C4-2B (cell line): ENCODE results near the gene TSTD1.
"Not testable (repeated sequence)": the region's sequence is repeated elsewhere in the genome, so short reads cannot be mapped to it uniquely, and the experiment has no call there.

Experiments used
- ZFX ChIP-seq: fragments of 450-650 bp; IDR thresholded peaks from 2 replicates; pipeline ENCODE4 v1.6.1; 2017
- TF ChIP-seq, protein P1 (sequence below): fragments of 450-650 bp; conservative IDR thresholded peaks from 2 replicates; pipeline ENCODE4 v1.5.1; 2017; ENCODE audit warnings: mild to moderate bottlenecking

DNA sequence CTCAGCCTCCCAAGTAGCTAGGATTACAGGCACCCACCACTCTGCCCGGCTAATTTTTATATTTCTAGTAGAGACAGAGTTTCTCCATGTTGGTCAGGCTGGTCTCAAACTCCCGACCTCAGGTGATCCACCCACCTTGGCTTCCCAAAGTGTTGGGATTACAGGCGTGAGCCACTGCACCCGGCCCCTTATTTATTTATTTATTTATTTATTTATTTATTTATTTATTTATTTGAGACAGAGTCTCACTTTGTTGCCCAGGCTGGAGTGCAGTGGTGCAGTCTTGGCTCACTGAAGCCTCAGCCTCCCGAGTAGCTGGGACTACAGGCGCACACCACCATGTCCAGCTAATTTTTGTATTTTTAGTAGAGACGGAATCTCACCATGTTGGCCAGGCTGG is 26.9 kb upstream of the TSTD1 start:
- TF ChIP-seq, protein P1, sequence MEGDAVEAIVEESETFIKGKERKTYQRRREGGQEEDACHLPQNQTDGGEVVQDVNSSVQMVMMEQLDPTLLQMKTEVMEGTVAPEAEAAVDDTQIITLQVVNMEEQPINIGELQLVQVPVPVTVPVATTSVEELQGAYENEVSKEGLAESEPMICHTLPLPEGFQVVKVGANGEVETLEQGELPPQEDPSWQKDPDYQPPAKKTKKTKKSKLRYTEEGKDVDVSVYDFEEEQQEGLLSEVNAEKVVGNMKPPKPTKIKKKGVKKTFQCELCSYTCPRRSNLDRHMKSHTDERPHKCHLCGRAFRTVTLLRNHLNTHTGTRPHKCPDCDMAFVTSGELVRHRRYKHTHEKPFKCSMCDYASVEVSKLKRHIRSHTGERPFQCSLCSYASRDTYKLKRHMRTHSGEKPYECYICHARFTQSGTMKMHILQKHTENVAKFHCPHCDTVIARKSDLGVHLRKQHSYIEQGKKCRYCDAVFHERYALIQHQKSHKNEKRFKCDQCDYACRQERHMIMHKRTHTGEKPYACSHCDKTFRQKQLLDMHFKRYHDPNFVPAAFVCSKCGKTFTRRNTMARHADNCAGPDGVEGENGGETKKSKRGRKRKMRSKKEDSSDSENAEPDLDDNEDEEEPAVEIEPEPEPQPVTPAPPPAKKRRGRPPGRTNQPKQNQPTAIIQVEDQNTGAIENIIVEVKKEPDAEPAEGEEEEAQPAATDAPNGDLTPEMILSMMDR, result not testable (repeated sequence)
- TF ChIP-seq ZFX, result not testable (repeated sequence)
